Stimulated activated naive CD8-positive, alpha-beta T cell treated with anti-CD3 and anti-CD28 coated beads, Interleukin-15, Interleukin-2, amounts not matched to agents 100 ng/mL and 50 ng/mL, for 24 hours (primary cell): ENCODE measurements around the gene PRKG2.

Experiments used
- H3K27ac Mint-ChIP-seq: one replicate; pipeline ENCODE4 v1.8.0; 2021; ENCODE audit warnings: mild to moderate bottlenecking, mixed read lengths
- H3K27me3 Mint-ChIP-seq: one replicate; pipeline ENCODE4 v1.8.0; 2021; ENCODE audit warnings: mixed read lengths
- H3K36me3 Mint-ChIP-seq: one replicate; pipeline ENCODE4 v1.8.0; 2021; ENCODE audit warnings: low read depth, mixed read lengths
- H3K4me1 Mint-ChIP-seq: one replicate; pipeline ENCODE4 v1.8.0; 2021; ENCODE audit warnings: low read depth, mixed read lengths
- H3K4me3 Mint-ChIP-seq: one replicate; pipeline ENCODE4 v1.8.0; 2021; ENCODE audit warnings: mild to moderate bottlenecking, mixed read lengths
- H3K9me3 Mint-ChIP-seq: one replicate; pipeline ENCODE4 v1.8.0; 2021; ENCODE audit warnings: mixed read lengths

The PRKG2 gene

DNA sequence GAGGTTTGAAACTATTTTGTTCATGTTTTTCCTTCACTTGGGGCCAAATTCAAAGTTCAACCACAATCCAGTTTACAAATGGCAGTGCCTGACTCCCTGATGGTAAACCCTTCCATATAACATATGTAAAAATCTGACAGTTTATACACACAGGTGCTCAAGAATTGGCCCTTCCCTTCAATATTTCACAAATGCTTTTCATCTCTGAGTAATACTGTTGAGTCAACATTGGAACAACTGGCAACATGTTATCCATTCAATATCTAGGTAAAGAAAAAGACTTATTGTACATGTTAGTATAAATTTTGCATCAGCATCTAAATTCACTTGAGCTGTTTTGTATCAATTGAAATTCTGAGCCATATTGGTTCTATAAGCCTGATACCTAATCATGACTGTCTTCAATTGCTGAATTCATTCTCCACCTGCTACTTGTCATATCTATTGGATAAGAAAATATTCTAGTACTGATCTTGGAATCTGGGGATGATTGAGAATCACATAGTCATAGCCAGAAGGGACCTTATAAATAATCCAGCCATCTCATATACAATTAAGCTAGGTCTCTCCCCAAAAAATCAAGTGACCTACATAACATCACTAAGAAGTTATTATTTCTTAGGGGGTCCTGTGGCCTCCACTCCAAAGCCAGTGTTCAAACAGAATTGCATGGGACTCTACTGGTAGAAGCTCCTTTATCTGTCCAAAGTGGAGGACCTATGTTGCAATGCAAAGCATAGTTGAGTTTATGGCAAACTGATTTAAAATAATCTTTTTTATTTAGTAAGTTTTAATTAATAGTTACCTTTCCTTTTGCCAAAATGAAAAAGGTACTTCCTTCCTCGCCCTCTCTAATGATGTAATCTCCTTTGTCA, 61.9 kb downstream of the PRKG2 start:
- Mint-ChIP-seq H3K27ac (no peak overlapping the region), H3K9me3 (peaks cover 3% of the 10 kb centered on the region)

DNA sequence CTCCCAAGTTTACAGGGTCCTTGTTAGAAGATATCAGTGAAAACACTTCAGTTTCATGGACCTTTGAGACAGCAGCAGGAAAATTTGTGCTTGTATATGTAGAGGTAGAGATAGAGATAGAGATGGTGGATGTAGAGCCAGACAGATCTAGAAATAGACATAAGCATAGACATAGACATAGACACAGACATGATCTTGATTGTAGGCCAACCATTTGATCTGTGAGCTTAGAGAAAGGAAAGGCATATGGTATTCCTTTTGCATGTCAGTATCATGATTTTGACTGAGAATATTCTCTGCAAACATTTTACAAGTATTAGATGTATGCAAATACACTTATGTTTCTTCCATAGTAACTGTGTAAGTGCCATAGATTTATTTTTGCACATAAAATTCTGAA, 65.0 kb downstream of the PRKG2 start:
- no peak overlapping the region for H3K27ac Mint-ChIP-seq
- H3K27me3 Mint-ChIP-seq: no peaks in the 10 kb centered on the region
- H3K4me3 Mint-ChIP-seq: no peak overlapping the region
- H3K4me1 Mint-ChIP-seq: no peaks in the 10 kb centered on the region
- no peaks in the 10 kb centered on the region for H3K36me3 Mint-ChIP-seq
- peaks cover 3% of the 10 kb centered on the region for H3K9me3 Mint-ChIP-seq

More for the DNA sequence above, 61.9 kb downstream of the PRKG2 start:
- Mint-ChIP-seq H3K4me3 (no peak overlapping the region), H3K36me3 (no peaks in the 10 kb centered on the region), H3K27me3 (no peaks in the 10 kb centered on the region), H3K4me1 (no peaks in the 10 kb centered on the region)

GRCh38 chr4:81148576-81148975, 66.4 kb downstream of the PRKG2 start:
- no peak overlapping the region for H3K27ac Mint-ChIP-seq
- H3K27me3 Mint-ChIP-seq: no peaks in the 10 kb centered on the region
- peaks cover 2% of the 10 kb centered on the region for H3K9me3 Mint-ChIP-seq
- no peaks in the 10 kb centered on the region for H3K36me3 Mint-ChIP-seq
- no peaks in the 10 kb centered on the region for H3K4me1 Mint-ChIP-seq
- H3K4me3 Mint-ChIP-seq: no peak overlapping the region

DNA sequence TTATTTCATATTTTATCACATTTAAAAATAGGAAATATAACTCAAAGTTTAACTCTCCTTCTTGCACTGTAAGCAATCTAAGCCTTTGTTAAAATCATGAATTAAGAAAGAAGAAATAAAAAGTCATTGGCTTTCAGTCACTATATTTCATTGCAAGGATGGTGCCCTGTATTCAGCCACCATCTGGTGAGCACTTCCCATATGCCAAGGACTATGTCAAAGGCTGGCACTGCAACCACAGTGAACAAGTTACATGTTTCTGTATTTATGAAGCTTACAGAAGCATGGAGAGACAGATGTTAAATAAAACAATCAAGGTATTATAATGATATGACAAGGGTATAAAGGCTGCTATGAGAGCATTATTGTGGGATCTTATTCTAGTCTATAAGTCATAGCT, 68.6 kb downstream of the PRKG2 start:
- H3K4me3 Mint-ChIP-seq: no peak overlapping the region

GRCh38 chr4:81143183-81143582, 71.8 kb downstream of the PRKG2 start:
- Mint-ChIP-seq H3K27ac (no peak overlapping the region), H3K36me3 (no peaks in the 10 kb centered on the region), H3K4me3 (no peak overlapping the region), H3K4me1 (no peaks in the 10 kb centered on the region), H3K27me3 (no peaks in the 10 kb centered on the region), H3K9me3 (no peaks in the 10 kb centered on the region)

More for the DNA sequence above, 68.6 kb downstream of the PRKG2 start:
- no peaks in the 10 kb centered on the region for H3K36me3 Mint-ChIP-seq
- H3K27ac Mint-ChIP-seq: no peak overlapping the region
- no peaks in the 10 kb centered on the region for H3K9me3 Mint-ChIP-seq
- no peaks in the 10 kb centered on the region for H3K27me3 Mint-ChIP-seq
- H3K4me1 Mint-ChIP-seq: no peaks in the 10 kb centered on the region

DNA sequence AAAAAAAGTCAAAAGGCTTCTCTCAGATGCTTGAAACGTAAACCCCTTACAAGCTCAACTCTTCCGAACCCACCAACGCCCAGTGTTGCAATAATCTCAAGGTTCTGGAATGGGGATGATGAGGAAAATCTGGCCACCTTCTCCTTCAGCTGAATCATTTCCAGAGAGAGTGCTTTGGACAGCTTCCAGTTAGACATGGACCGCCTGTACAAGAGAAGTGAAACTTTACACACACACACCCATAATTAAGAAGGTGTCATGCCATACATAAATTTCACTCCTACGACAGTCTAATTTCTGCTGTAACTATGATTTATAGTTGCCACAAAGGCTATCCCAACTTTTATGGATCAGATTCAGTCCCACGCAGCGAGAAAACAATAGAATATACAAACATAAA, 72.3 kb downstream of the PRKG2 start:
- Mint-ChIP-seq H3K27ac (no peak overlapping the region), H3K4me1 (no peaks in the 10 kb centered on the region), H3K9me3 (no peaks in the 10 kb centered on the region), H3K27me3 (no peaks in the 10 kb centered on the region), H3K4me3 (no peak overlapping the region), H3K36me3 (no peaks in the 10 kb centered on the region)

GRCh38 chr4:81137894-81138293, 77.1 kb downstream of the PRKG2 start:
- Mint-ChIP-seq H3K27ac (no peak overlapping the region), H3K4me1 (no peaks in the 10 kb centered on the region), H3K27me3 (peaks cover 9% of the 10 kb centered on the region), H3K9me3 (no peaks in the 10 kb centered on the region), H3K36me3 (no peaks in the 10 kb centered on the region), H3K4me3 (no peak overlapping the region)

DNA sequence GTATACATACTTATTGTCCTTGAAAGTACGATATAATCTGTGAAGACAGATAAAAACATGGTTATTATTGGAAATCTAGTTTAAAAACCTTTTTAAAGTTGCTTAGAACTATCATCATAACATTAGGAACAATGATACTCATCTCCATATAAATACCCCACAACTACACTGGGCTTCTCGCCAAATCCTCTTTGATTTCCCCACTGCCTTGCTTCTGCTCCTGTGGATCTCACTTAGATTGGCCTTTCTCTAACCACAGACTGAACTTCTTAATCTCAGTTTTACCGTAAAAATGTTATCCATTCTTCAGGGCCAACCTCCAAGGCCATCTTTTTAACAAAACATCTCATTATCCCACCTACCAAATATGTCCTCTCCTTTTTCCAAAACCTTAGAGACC, 77.6 kb downstream of the PRKG2 start:
- no peak overlapping the region for H3K4me3 Mint-ChIP-seq
- H3K27me3 Mint-ChIP-seq: peaks cover 9% of the 10 kb centered on the region
- H3K9me3 Mint-ChIP-seq: no peaks in the 10 kb centered on the region
- H3K4me1 Mint-ChIP-seq: no peaks in the 10 kb centered on the region
- no peak overlapping the region for H3K27ac Mint-ChIP-seq
- H3K36me3 Mint-ChIP-seq: no peaks in the 10 kb centered on the region

DNA sequence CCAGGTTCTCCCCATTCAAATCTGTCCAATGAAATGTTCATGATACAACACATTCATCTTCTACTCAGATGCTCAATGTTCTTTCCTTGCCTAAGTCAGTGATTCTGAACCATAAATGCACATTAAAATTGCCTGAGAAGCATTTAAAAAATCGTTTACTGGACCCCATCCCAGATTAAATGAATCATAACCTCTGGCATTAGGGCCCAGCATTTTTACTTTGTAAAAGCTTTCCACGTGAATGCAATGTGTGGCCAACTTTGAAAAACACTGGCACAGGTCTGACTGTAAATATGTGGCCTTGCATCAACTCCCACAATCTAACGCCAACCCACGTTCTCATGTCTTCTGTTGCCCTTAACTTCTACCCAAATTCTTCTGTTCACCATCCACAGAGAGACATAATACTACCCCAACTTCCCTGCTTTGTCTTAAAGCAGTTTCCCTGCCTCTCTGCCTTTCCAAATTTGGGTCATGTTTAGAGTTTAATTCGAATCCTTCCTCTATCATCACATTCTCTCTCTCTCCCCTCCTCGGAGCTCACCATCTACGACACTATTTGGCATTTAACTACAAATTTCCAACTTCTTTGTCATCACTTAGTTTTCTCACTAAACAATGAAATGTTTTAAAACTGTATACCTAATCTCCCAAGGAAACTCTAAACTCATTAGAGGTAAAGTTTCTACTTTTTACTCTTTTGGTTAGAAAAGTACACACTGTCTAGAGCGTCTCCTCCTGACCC, 78.7 kb downstream of the PRKG2 start:
- H3K4me1 Mint-ChIP-seq: no peaks in the 10 kb centered on the region
- H3K36me3 Mint-ChIP-seq: no peaks in the 10 kb centered on the region
- H3K4me3 Mint-ChIP-seq: no peak overlapping the region
- no peaks in the 10 kb centered on the region for H3K9me3 Mint-ChIP-seq
- no peak overlapping the region for H3K27ac Mint-ChIP-seq
- H3K27me3 Mint-ChIP-seq: peaks cover 9% of the 10 kb centered on the region

- Mint-ChIP-seq H3K9me3 (no peaks in the 10 kb centered on the region), H3K27ac (no peak overlapping the region), H3K4me3 (no peak overlapping the region), H3K27me3 (peaks cover 9% of the 10 kb centered on the region), H3K4me1 (no peaks in the 10 kb centered on the region), H3K36me3 (no peaks in the 10 kb centered on the region)
Measured at GRCh38 chr4:81135501-81135900, 79.5 kb downstream of the PRKG2 start.

GRCh38 chr4:81131563-81131962, 83.5 kb downstream of the PRKG2 start:
- H3K4me1 Mint-ChIP-seq: no peaks in the 10 kb centered on the region

DNA sequence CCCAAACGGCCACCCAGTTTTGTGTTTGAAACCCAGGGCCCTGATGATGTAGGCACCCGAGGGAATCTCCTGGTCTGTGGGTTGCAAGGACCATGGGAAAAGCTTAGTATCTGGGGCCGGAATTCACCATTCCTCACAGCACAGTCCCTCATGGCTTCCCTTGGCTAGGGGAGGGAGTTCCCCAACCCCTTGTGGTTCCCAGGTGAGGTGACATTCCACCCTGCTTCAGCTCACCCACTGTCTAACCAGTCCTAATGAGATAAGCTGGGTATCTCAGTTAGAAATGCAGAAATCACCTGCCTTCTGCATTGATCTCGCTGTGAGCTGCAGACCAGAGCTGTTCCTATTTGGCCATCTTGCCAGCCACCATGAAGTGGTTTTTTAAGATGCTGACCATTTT, 84.0 kb downstream of the PRKG2 start:
- H3K4me1 Mint-ChIP-seq: no peaks in the 10 kb centered on the region
- peaks cover 2% of the 10 kb centered on the region for H3K27me3 Mint-ChIP-seq
- no peaks in the 10 kb centered on the region for H3K36me3 Mint-ChIP-seq
- no peak overlapping the region for H3K4me3 Mint-ChIP-seq
- H3K27ac Mint-ChIP-seq: no peak overlapping the region
- H3K9me3 Mint-ChIP-seq: no peaks in the 10 kb centered on the region

More at GRCh38 chr4:81131563-81131962, 83.5 kb downstream of the PRKG2 start:
- Mint-ChIP-seq H3K4me3 (no peak overlapping the region), H3K9me3 (no peaks in the 10 kb centered on the region), H3K27me3 (peaks cover 7% of the 10 kb centered on the region), H3K36me3 (no peaks in the 10 kb centered on the region), H3K27ac (no peak overlapping the region)

- no peaks in the 10 kb centered on the region for H3K4me1 Mint-ChIP-seq
- no peak overlapping the region for H3K27ac Mint-ChIP-seq
- H3K4me3 Mint-ChIP-seq: no peak overlapping the region
- peaks cover 2% of the 10 kb centered on the region for H3K27me3 Mint-ChIP-seq
- H3K36me3 Mint-ChIP-seq: no peaks in the 10 kb centered on the region
- no peaks in the 10 kb centered on the region for H3K9me3 Mint-ChIP-seq
Measured at GRCh38 chr4:81130569-81130968, 84.5 kb downstream of the PRKG2 start.

DNA sequence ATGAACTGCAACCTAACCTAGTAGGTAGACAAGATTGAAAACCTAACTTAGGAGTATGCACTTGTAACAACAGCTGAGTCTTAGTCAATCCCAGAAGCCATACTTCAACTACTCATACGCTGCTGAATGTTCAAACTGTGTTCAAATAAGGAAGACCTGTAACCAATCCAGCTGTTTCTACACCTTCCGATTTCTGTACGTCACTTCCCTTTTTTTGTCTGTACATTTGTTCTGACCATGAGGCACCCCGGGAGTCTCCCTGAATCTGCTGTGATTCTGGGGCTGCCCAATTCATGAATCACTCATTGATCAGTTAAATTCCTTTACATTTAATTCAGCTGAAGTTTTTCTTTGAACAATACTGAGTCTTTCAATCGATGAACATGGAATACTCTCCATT, 95.0 kb downstream of the PRKG2 start:
- no peak overlapping the region for H3K4me3 Mint-ChIP-seq
- no peaks in the 10 kb centered on the region for H3K27me3 Mint-ChIP-seq

GRCh38 chr4:81118086-81118485, 96.9 kb downstream of the PRKG2 start:
- no peak overlapping the region for H3K27ac Mint-ChIP-seq
- H3K36me3 Mint-ChIP-seq: no peaks in the 10 kb centered on the region
- no peaks in the 10 kb centered on the region for H3K9me3 Mint-ChIP-seq
- no peak overlapping the region for H3K4me3 Mint-ChIP-seq
- H3K4me1 Mint-ChIP-seq: peaks cover 9% of the 10 kb centered on the region
- H3K27me3 Mint-ChIP-seq: no peaks in the 10 kb centered on the region

More for the DNA sequence above, 95.0 kb downstream of the PRKG2 start:
- no peaks in the 10 kb centered on the region for H3K4me1 Mint-ChIP-seq
- no peak overlapping the region for H3K27ac Mint-ChIP-seq
- H3K9me3 Mint-ChIP-seq: no peaks in the 10 kb centered on the region
- no peaks in the 10 kb centered on the region for H3K36me3 Mint-ChIP-seq
